Glutamatergic neuron (in vitro differentiated cells): ENCODE measurements around the gene CMTM2. TPM values are rescaled to one million over a fixed set of nuclear protein-coding genes. Genes with fewer than 3 reads are reported as not detected.
A peak's percentile ranks its signal among the peaks of the same experiment; 100 is the strongest.

ENCODE experiments used
- DNase-seq: peaks from one replicate; pipeline ENCODE4 v3.0.0; 2022
- H3K27ac Mint-ChIP-seq: one replicate; pipeline ENCODE4 v1.8.0; 2020; ENCODE audit warnings: mild to moderate bottlenecking, mixed read lengths, inconsistent platforms; ENCODE audit not compliant: unreplicated experiment
- H3K27me3 Mint-ChIP-seq: one replicate; pipeline ENCODE4 v1.8.0; 2020; ENCODE audit warnings: mild to moderate bottlenecking, moderate library complexity, mixed read lengths, inconsistent platforms; ENCODE audit not compliant: unreplicated experiment
- H3K36me3 Mint-ChIP-seq: one replicate; pipeline ENCODE4 v1.8.0; 2020; ENCODE audit warnings: mild to moderate bottlenecking, mixed read lengths, inconsistent platforms; ENCODE audit not compliant: unreplicated experiment
- H3K4me1 Mint-ChIP-seq: one replicate; pipeline ENCODE4 v1.8.0; 2020; ENCODE audit warnings: mild to moderate bottlenecking, low read depth, mixed read lengths, inconsistent platforms; ENCODE audit not compliant: unreplicated experiment
- H3K4me3 Mint-ChIP-seq: one replicate; pipeline ENCODE4 v1.8.0; 2020; ENCODE audit warnings: mild to moderate bottlenecking, mixed read lengths, inconsistent platforms; ENCODE audit not compliant: unreplicated experiment
- H3K9me3 Mint-ChIP-seq: one replicate; pipeline ENCODE4 v1.8.0; 2020; ENCODE audit warnings: mild to moderate bottlenecking, moderate library complexity, mixed read lengths, inconsistent platforms; ENCODE audit not compliant: unreplicated experiment
- total RNA-seq: library from RNA; stranded (reverse); fragmentation: NEBNext Ultra II Directional; extraction: Animal tissue kit (Norgen Biotek cat#: 25700); gene quantifications from one replicate; pipeline ENCODE4 v1.2.1, GENCODE V29; 2021; ENCODE audit not compliant: unreplicated experiment
- TF ChIP-seq, protein P1 (sequence below): fragments of 200-600 bp; sonication (generic); IDR thresholded peaks from one replicate; pipeline ENCODE4 v1.5.0; 2021; ENCODE audit not compliant: partially characterized antibody, unreplicated experiment

The CMTM2 gene
- total RNA-seq, 1 donor from 2014 or later = not detected

DNA sequence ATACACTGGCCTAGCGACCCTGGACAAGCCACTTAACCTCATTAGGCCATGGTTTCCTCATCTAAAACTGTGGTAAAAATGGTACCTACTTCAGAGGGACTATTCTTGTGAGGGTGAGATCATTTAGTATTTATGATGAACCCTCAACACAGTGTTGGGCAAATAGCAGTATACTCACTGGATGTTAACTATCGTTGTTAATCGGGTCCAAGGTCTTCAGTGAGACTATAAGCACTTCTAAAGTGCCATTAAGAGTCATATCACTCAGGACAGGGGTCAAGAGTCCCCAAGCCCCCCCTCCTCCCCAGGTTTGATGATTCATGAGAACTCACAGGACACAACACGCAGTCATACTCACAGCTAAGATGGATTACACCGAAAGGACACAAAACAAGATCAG, 40.4 kb upstream of the CMTM2 start:
- no peak for DNase-seq
- Mint-ChIP-seq H3K4me3 (no peak overlapping the region), H3K27me3 (no peaks in the 10 kb centered on the region), H3K36me3 (no peaks in the 10 kb centered on the region), H3K27ac (no peak overlapping the region), H3K9me3 (peaks cover 3% of the 10 kb centered on the region), H3K4me1 (peaks cover 14% of the 10 kb centered on the region)
- TF ChIP-seq, protein P1, sequence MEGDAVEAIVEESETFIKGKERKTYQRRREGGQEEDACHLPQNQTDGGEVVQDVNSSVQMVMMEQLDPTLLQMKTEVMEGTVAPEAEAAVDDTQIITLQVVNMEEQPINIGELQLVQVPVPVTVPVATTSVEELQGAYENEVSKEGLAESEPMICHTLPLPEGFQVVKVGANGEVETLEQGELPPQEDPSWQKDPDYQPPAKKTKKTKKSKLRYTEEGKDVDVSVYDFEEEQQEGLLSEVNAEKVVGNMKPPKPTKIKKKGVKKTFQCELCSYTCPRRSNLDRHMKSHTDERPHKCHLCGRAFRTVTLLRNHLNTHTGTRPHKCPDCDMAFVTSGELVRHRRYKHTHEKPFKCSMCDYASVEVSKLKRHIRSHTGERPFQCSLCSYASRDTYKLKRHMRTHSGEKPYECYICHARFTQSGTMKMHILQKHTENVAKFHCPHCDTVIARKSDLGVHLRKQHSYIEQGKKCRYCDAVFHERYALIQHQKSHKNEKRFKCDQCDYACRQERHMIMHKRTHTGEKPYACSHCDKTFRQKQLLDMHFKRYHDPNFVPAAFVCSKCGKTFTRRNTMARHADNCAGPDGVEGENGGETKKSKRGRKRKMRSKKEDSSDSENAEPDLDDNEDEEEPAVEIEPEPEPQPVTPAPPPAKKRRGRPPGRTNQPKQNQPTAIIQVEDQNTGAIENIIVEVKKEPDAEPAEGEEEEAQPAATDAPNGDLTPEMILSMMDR = no peak

DNA sequence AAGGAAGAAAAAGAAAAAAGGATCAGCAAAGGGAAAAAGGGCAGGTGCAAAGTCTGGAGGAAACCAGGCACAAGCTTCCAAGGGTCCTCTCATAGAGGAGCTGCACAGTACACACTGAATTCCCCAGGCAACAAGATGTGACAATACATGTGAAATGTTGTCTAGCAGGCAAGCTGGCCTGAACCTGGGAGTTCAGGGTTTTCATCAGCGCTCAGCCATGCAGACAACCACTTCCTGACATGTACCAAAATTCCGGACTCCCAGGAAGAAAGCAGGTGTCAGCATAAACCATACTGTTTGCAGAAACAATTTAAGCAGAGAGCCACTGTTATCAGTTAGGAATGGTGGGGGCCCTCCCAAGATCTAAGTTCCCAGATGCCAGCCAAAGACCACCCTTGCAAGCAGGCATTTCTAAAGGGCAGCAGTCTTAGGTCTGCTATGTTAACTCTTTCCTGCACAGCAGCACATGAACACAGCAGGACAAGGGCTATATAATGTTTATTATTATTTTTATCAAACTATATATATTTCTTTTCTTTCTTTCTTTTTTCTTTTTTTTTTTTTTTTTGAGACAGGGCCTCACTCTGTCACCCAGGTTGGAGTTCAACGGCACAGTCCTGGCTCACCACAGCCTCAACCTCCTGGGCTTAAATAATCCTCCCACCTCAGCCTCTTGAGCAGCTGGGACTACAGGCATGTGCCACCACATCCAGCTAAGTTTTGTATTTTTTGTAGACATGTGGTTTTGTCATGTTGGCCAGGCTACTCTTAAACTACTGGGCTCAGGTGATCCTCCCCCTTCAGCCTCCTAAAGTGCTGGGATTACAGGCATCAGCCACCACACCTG, 39.4 kb upstream of the CMTM2 start:
- no peak overlapping the region for H3K4me3 Mint-ChIP-seq
- no peak overlapping the region for H3K27ac Mint-ChIP-seq
- H3K36me3 Mint-ChIP-seq = no peaks in the 10 kb centered on the region
- H3K27me3 Mint-ChIP-seq = no peaks in the 10 kb centered on the region
- TF ChIP-seq, protein P1 = no peak
- H3K9me3 Mint-ChIP-seq = peaks cover 3% of the 10 kb centered on the region
- H3K4me1 Mint-ChIP-seq = peaks cover 14% of the 10 kb centered on the region
- DNase-seq = no peak

DNA sequence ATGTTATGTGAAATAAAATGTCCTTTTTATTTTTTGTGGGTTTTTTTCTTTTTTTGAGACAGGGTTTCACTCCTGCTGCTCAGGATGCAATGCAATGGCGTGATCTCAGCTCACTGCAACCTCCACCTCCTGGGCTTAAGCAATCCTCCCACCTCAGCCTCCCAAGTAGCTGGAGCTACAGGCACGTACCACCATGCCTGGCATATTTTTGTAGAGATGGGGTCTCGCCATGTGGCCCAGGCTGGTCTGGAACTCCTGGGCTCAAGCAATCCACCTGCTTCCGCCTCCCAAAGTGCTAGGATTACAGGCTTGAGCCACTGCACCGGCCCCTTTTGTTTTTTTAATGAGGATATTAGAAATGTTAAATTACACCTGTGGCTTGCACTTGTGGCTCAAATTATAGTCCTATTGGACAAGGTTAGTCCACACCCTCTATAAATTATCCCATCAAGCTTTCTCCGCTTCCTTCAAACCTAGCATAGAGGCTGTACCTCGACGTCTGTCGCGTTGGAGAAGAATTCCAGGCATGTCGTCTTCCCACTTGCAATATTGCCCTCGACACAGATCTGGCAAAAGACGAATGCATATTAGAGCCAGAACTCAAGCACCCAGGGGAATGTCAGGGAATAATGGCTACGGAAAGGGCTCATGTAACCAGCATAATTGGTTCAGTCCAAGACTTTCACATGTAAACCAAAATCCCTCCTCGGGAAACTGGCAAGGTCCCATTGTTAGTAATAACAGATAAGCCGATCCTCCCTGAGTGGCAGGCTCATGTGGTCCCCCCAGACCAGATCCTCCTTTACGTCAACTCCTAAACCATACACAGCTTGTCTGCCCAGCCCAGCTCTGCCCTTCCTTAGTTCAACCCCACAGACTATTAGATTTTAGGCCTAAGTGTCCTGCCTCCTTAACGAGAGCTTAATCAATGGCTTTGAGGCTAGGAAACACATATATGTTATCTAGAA, 37.6 kb upstream of the CMTM2 start:
- no peaks in the 10 kb centered on the region for H3K36me3 Mint-ChIP-seq
- peak overlapping the region; percentile 30 for H3K27ac Mint-ChIP-seq
- peaks cover 14% of the 10 kb centered on the region for H3K4me1 Mint-ChIP-seq
- TF ChIP-seq, protein P1 = no peak
- H3K4me3 Mint-ChIP-seq = no peak overlapping the region
- H3K27me3 Mint-ChIP-seq = no peaks in the 10 kb centered on the region
- peaks cover 5% of the 10 kb centered on the region for H3K9me3 Mint-ChIP-seq
- no peak for DNase-seq

DNA sequence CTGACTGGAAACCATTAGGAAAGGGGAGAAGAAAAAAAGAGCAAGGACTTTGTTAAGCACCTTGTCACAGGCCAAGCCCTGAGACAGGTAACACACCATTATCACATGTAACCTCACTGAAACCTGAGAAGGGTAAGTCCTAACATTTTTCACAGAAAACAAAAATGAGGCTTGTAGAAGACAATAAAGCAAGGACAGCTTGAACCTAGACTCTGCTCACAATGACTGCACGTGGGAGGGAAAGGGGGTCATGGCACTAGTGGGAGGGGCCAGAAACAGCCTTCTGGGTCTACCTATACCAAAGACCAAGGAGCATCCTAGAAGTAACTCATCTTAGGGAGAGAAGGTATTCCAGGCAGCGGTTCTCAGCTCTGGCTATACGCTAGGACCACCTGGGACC, 36.9 kb upstream of the CMTM2 start:
- Mint-ChIP-seq H3K27me3 (no peaks in the 10 kb centered on the region), H3K4me3 (no peak overlapping the region), H3K9me3 (peaks cover 5% of the 10 kb centered on the region), H3K4me1 (peaks cover 14% of the 10 kb centered on the region), H3K27ac (no peak overlapping the region), H3K36me3 (no peaks in the 10 kb centered on the region)
- TF ChIP-seq, protein P1 = no peak
- no peak for DNase-seq
